NCI-H1436 treated with DMSO at 0.1 percent for 48 hours (cell line): Measurements from ENCODE around the gene C13orf42.

Experiments used
- DNase-seq: peaks from one replicate; lab custom pipeline; 2025; lab: John Stamatoyannopoulos, UW

C13orf42 gene

GRCh38 chr13:51111174-51111573 lies at the start of gene C13orf42:
Gene C13orf42, minus strand, starts transcription at chr13:51111274. Its CDS starts 65 bp downstream, at chr13:51111209.
- DNase-seq, result no peak

- DNase-seq, result no peak
Measured at GRCh38 chr13:51158880-51159518, 47.9 kb upstream of the C13orf42 start.

- no peak for DNase-seq
Measured at GRCh38 chr13:51158365-51158764, 47.3 kb upstream of the C13orf42 start.

- no peak for DNase-seq
Measured at GRCh38 chr13:51156648-51157047, 45.6 kb upstream of the C13orf42 start.

DNA sequence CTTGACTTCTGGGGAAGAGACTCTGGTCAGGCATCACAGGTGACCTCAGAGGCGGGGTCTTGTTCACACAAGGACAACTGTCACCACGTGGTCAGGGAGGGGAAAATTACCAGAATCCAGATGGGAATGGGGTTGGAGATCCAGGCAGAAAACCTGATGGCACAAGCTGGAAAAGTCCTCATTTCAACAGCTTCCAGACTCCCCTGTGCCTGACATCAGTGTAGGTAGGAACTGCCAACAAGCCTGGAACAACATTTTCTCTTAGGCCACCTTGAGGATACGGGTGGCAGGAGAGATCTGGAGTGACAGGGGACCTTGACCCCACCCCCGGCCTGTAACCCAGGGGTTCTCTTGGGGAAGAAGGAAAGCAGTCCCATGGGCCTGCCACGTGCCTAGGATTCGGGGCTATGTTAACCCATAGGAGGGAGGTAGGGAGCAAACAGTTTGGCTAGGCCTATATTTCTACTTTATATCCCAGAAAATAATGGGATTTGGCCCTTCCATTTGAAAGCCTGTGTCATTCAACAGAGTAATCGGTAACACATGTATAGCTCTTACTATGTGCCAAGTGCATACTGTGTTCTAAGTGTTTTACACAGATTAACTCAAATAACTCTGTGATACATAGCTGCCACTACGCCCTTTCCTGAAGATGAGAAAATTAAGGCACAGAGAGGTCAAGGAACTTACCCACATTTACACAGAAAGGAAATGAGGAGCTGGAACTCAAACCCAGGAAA lies 44.9 kb upstream of the C13orf42 start:
- no peak for DNase-seq

DNA sequence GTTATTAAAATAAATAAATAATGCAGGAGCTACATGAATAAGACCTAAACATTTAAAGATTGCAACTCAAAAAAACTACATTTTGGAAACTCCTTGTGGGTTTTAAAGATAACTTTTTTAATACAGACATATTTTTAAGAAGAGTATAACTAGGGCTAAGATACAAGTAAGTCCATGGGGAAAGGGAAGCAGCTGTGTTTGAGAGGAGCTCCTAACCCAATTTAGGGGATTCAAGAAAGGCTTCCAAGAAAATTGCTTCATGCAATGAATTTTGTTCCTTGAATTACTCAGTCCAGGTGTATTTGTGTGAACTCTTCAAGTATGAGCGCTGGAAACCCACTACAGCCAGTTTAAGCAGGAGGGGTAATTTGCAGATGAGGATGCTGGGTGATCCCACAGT lies 44.1 kb upstream of the C13orf42 start:
- DNase-seq, result no peak

- DNase-seq, result no peak
Measured at GRCh38 chr13:51154029-51154555, 43.0 kb upstream of the C13orf42 start.

DNA sequence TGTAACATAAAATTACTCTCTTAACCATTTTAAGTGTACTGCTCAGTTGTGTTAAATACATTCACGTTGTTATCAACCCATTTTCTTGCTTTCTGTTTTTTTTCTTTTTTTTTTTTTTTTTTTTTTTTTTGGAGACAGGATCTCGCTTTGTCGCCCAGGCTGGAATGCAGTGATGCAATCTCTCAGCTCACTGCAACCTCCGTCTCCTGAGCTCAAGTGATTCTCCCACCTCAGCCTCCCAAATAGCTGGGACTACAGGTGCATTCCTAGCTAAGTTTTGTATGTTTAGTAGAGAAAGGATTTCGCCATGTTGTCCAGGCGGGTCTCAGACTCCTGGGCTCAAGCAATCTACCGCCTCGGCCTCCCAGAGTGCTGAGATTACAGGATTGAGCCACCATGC lies 42.5 kb upstream of the C13orf42 start:
- no peak for DNase-seq

DNA sequence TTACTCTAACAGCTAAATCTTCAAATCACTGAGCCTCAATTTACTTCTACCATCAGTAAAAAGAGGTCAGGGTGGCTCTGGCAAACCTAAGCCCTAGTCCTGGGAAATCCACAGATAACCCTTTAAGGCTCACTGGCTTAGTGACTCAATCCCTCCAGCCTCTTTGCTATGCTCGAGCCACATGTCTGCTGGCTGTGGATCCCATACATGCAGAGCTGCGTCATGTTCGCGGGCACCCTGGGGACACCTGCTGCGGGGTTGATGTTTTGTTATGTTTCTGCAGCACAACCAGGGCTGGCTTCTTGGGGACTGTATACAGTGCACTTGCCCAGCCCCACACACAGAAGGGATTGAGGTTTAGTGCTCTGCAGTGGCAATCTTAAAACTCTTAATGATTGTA lies 41.6 kb upstream of the C13orf42 start:
- DNase-seq, result no peak

GRCh38 chr13:51151463-51151862 lies 40.4 kb upstream of the C13orf42 start:
- no peak for DNase-seq

- no peak for DNase-seq
Measured at GRCh38 chr13:51148952-51149573, 38.0 kb upstream of the C13orf42 start.

DNA sequence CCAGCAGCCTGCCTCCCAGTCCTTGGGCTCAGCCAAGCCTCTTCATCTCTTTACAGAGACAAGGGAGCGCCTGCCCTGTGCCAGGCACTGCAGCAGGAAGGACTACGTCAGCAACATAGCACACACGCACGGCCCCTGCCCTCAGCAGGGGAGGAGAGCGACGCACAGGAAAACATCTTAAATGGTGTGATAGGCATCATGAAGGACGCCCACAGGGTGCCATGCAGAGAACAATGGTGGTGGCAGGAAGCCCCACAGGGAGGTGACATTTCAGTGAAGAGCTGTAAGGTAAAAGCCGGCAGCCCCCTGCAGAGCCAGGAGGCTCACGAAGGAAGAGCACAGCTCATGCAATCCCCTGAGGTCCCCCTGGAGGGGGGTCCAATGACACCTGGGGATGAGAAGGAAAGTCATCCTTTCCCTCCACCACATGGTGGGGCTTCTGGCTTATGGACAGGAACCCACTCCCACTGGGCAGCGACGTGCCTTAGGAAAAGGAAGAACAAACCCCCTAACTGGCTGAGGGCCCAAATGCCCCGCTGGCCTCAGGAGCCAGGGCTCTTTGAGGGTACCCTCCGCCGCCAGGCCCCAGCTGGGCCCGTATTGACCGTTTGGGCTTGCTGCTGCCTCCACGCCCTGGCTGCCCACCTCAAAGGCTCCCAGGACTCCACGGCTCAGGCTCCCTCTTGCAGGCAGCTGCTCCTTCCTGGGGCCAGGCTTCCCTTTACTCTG lies 37.3 kb upstream of the C13orf42 start:
- no peak for DNase-seq

DNA sequence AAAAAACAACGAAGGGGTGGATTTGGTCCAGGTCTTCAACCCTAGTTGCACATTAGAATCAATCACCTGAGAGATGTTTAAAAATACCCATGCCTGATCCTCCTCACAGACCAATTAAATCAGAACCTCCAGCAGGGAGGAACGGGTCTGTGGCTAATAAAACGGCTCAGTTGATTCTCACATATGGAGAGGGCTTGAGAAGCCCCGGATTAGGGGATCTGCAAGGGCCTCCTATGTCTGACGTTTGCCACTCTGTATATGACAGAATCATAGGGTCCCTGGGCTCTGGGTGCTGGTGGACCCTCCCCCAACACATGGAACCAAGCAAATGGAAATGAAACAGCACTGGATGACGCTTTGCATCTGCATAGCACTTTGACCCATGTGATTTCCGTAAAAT lies 36.7 kb upstream of the C13orf42 start:
- no peak for DNase-seq

GRCh38 chr13:51146667-51147066 lies 35.6 kb upstream of the C13orf42 start:
- DNase-seq, result no peak

DNA sequence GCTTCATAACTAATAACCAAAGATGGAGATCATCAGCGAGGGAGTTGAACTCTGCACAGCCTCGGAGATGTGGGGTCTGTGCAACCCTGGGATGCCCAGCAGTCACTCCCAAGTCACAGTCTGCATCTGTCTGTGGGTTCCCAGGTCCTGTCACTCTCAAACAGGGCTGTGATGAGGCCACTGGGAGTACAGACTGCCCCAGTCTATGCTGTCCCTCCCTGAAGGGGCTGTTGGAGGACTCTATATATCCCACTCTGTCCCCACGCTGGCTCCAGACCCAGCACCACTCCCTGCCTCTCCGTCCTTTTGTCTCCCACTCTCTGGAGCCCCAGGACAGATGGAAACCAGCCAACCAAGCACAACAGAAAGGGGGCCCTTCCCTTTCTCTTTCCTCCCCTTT lies 26.2 kb upstream of the C13orf42 start:
- DNase-seq, result no peak

DNA sequence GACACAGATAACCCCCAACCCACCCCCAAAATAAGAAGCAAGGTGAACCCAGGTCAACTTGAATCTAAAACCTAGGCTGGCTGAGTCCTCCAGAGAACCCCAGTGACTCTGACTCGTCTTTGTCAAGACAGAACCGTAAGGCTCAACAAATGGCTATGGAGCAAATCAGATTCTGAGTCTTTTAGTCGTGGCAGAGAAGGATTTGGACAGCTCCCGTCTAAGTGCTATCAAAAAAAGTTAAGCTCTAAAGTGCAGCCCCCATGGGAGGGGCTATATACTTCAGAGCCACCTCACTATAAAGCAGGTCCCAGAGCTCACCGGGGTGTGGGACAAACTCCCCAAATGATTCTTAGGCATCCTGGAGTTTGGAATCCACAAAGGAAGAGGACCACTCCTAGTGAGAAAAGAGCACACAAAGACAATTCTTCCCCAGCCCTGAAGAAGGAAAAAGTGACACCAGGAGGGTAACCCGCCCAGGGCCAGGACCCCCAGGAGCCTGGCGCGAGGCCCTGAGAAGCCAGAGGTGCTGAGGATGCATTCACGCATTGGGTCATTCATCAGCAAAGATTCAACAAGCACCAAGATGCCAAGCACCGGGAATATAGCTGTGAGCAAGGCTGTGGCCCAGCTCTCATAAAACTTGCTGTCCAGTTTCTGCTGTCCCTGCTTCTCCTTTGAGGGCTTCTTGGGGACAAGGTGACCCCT lies 25.4 kb upstream of the C13orf42 start:
- DNase-seq, result no peak

GRCh38 chr13:51134763-51135365 lies 23.8 kb upstream of the C13orf42 start:
- no peak for DNase-seq

GRCh38 chr13:51130348-51130747 lies 19.3 kb upstream of the C13orf42 start:
- DNase-seq, result no peak

GRCh38 chr13:51125495-51126226 lies 14.6 kb upstream of the C13orf42 start:
- DNase-seq, result no peak

DNA sequence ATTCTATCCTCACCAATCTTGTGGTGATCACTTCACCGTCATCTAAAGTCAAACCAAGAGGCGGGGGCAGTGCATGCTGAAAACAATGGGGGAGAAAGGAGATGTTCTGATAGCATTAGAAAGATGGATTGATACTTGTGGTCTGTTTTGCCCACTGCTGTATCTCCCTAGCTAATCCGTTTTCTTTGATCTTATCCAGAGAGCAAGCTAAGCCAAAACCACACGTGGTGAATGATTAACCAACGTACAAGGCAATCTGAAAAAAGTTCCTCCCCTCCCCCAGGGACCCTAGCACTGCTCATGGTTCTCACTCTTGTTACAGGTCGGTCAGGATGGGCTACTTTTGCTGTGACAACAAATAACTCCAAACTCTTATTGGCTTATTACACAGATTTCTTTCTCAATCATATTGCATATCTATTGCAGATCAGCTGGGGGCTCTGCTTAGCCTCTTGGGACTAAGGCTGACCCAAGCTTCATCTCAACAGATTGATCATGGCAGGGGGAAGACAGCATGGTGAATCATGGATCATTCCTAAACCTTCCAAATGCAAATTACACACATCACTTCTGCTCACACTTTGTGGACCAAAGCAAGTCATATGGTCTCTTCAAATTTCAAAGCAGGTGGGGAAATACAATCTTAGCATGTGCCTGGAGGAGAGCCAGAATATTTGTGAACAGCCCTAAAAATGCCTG lies 11.9 kb upstream of the C13orf42 start:
- no peak for DNase-seq
